Mucosa of rectum (tissue), 2 donors: Measurements from ENCODE around the gene DCAF10.
"Not testable (repeated sequence)": the region's sequence is repeated elsewhere in the genome, so short reads cannot be mapped to it uniquely, and the experiment has no call there.

ENCODE experiments used
- H3K27ac ChIP-seq, 2 donors: one replicate each; pipeline ENCODE4 v1.7.0; 2013; ENCODE audit warnings: inconsistent platforms in 2 of 2, low read depth in 2 of 2, low read length in 2 of 2
- H3K27me3 ChIP-seq, 2 donors: one replicate each; pipeline ENCODE4 v1.7.0; 2013; ENCODE audit warnings: low read length in 2 of 2; ENCODE audit not compliant: control insufficient read depth in 2 of 2, insufficient read depth in 2 of 2
- H3K36me3 ChIP-seq, 2 donors: one replicate each; pipeline ENCODE4 v1.7.0; 2013; ENCODE audit warnings: low read length in 2 of 2; ENCODE audit not compliant: control insufficient read depth in 2 of 2, insufficient read depth in 2 of 2
- H3K4me1 ChIP-seq, 2 donors: one replicate each; pipeline ENCODE4 v1.7.0; 2013; ENCODE audit warnings: low read length in 2 of 2, mild to moderate bottlenecking in 1 of 2; ENCODE audit not compliant: control insufficient read depth in 2 of 2, insufficient read depth in 2 of 2
- H3K4me3 ChIP-seq, 2 donors: one replicate each; pipeline ENCODE4 v1.7.0; 2013; ENCODE audit warnings: low read length in 2 of 2
- H3K9ac ChIP-seq, 2 donors: one replicate each; pipeline ENCODE4 v1.7.0; 2013; ENCODE audit warnings: low read length in 2 of 2, low read depth in 1 of 2, mild to moderate bottlenecking in 1 of 2
- H3K9me3 ChIP-seq, 2 donors: one replicate each; pipeline ENCODE4 v1.7.0; 2013; ENCODE audit warnings: low read length in 2 of 2; ENCODE audit not compliant: control insufficient read depth in 2 of 2
- donor health status: healthy.
- donor health status: Normal muscosa, but diverticular disease.

Gene DCAF10

GRCh38 chr9:37818849-37819248 lies 18.3 kb downstream of the DCAF10 start:
- no peaks in the 10 kb centered on the region for H3K9me3 ChIP-seq
- no peaks in the 10 kb centered on the region for H3K27me3 ChIP-seq
- no peak overlapping the region for H3K27ac ChIP-seq
- H3K4me3 ChIP-seq, result no peak overlapping the region
- no peaks in the 10 kb centered on the region for H3K4me1 ChIP-seq
- peaks cover 3 to 8% of the 10 kb centered on the region in 2 donors for H3K36me3 ChIP-seq
- H3K9ac ChIP-seq, result no peak overlapping the region

- H3K36me3 ChIP-seq, result peaks cover 6 to 11% of the 10 kb centered on the region in 2 donors
- H3K9ac ChIP-seq, result no peak overlapping the region
- no peak overlapping the region for H3K27ac ChIP-seq
- no peaks in the 10 kb centered on the region for H3K9me3 ChIP-seq
- no peaks in the 10 kb centered on the region for H3K27me3 ChIP-seq
- no peak overlapping the region for H3K4me3 ChIP-seq
- H3K4me1 ChIP-seq, result no peaks in the 10 kb centered on the region
Observed at GRCh38 chr9:37820142-37820541, 19.5 kb downstream of the DCAF10 start.

DNA sequence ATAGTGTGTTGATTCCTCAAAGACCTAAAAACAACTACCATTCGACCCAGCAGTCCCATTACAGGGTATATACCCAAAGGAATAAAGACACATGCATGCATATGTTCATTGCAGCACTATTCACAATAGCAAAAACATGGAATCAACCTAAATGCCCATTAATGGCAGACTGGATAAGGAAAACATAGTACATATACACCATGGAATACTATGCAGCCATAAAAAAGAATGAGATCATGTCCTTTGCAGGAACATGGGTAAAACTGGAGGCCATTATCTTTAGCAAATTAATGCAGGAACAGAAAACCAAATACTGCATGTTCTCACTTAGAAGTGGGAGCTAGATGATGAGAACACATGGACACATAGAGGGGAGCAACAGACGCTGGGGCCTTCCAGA lies 24.6 kb downstream of the DCAF10 start:
- not testable (repeated sequence) for H3K27ac ChIP-seq, H3K4me3 ChIP-seq, H3K9ac ChIP-seq, H3K27me3 ChIP-seq, H3K4me1 ChIP-seq, H3K9me3 ChIP-seq
- peaks cover 18 to 22% of the 10 kb centered on the region in 2 donors for H3K36me3 ChIP-seq

DNA sequence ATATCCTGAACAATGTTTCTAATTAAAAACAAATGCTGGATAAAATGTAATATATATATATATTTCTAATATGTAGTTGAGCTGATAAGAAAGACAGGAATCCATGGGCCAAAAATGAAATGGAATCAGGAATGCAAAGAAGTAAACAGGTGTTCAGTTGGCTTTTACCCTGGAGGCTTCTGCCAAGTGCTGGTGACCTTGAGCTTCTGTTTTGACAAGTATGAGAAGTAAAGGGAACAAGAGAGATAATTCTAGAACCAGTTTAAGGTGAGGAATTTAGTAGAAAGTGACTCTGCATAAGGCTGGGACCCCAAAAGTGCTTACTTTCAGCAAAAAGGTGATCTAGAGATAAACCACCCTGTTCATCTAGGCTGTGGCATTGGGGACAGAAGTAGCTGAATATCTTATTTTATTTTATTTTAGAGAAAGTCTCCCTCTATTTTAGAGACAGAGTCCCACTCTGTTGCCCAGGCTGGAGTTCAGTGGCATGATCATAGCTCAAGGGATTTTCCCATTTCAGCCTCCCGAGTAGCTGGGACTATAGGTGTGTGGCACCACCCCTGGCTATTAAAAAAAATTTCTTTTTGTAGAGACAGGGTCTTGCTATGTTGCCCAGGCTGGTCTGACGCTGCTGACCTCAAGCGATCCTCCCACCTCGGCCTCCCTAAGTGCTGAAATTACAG lies 27.0 kb downstream of the DCAF10 start:
- Histone ChIP-seq H3K36me3 (peaks cover 15 to 18% of the 10 kb centered on the region in 2 donors), H3K27ac (no peak overlapping the region), H3K27me3 (no peaks in the 10 kb centered on the region), H3K4me3 (no peak overlapping the region), H3K9me3 (no peaks in the 10 kb centered on the region), H3K9ac (no peak overlapping the region), H3K4me1 (no peaks in the 10 kb centered on the region)

GRCh38 chr9:37835821-37836220 lies 35.2 kb downstream of the DCAF10 start:
- Histone ChIP-seq H3K9me3 (no peaks in the 10 kb centered on the region), H3K27ac (no peak overlapping the region), H3K27me3 (no peaks in the 10 kb centered on the region), H3K4me1 (no peaks in the 10 kb centered on the region), H3K36me3 (peaks cover 4 to 5% of the 10 kb centered on the region in 2 donors), H3K9ac (no peak overlapping the region), H3K4me3 (no peak overlapping the region)

GRCh38 chr9:37836386-37836785 lies 35.8 kb downstream of the DCAF10 start:
- H3K9me3 ChIP-seq, result no peaks in the 10 kb centered on the region
- no peaks in the 10 kb centered on the region for H3K27me3 ChIP-seq
- no peak overlapping the region for H3K4me3 ChIP-seq
- H3K27ac ChIP-seq, result no peak overlapping the region
- H3K4me1 ChIP-seq, result no peaks in the 10 kb centered on the region
- no peak overlapping the region for H3K9ac ChIP-seq
- peaks cover 4 to 5% of the 10 kb centered on the region in 2 donors for H3K36me3 ChIP-seq

- peaks cover 0 to 5% of the 10 kb centered on the region in 2 donors for H3K36me3 ChIP-seq
- H3K27me3 ChIP-seq, result no peaks in the 10 kb centered on the region
- no peaks in the 10 kb centered on the region for H3K4me1 ChIP-seq
- H3K9ac ChIP-seq, result no peak overlapping the region
- no peak overlapping the region for H3K4me3 ChIP-seq
- H3K9me3 ChIP-seq, result no peaks in the 10 kb centered on the region
- no peak overlapping the region for H3K27ac ChIP-seq
Observed at GRCh38 chr9:37839496-37840461, 39.2 kb downstream of the DCAF10 start.

GRCh38 chr9:37840560-37841194 lies 40.1 kb downstream of the DCAF10 start:
- Histone ChIP-seq H3K4me1 (no peaks in the 10 kb centered on the region), H3K9me3 (no peaks in the 10 kb centered on the region), H3K36me3 (peaks cover 0 to 5% of the 10 kb centered on the region in 2 donors), H3K27me3 (no peaks in the 10 kb centered on the region), H3K9ac (no peak overlapping the region), H3K4me3 (no peak overlapping the region), H3K27ac (no peak overlapping the region)

DNA sequence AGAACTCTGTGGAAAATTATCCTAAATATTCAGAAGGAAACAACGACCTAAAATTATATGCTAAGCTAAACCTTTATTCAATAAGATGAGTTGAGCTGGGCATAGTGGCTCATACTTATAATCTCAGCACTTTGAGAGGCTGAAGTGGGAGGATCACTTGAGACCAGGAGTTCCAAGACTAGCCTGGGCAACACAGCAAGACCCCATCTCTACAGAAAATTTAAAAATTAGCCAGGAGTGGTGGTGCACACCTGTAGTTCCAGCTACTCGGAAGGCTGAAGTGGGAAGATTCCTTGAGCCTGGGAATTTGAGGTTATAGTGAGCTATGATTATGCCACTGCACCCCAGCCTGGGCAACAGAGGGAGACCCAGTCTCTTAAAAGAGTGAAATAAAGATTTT lies 51.6 kb downstream of the DCAF10 start:
- no peak overlapping the region for H3K4me3 ChIP-seq
- no peak overlapping the region for H3K27ac ChIP-seq
- H3K4me1 ChIP-seq, result no peaks in the 10 kb centered on the region
- no peak overlapping the region for H3K9ac ChIP-seq
- peaks cover 0 to 6% of the 10 kb centered on the region in 2 donors for H3K36me3 ChIP-seq
- no peaks in the 10 kb centered on the region for H3K9me3 ChIP-seq
- H3K27me3 ChIP-seq, result no peaks in the 10 kb centered on the region

GRCh38 chr9:37856551-37856950 lies 56.0 kb downstream of the DCAF10 start:
- Histone ChIP-seq H3K27me3 (no peaks in the 10 kb centered on the region), H3K36me3 (peaks cover 18 to 23% of the 10 kb centered on the region in 2 donors), H3K27ac (no peak overlapping the region), H3K9ac (no peak overlapping the region), H3K4me1 (no peaks in the 10 kb centered on the region), H3K4me3 (no peak overlapping the region), H3K9me3 (no peaks in the 10 kb centered on the region)
